CD1c-positive myeloid dendritic cell (primary cell): ENCODE results near the gene CHD6.

Experiments
- DNase-seq: peaks from one replicate; pipeline ENCODE4 v3.0.0-alpha.2; 2016; ENCODE audit errors: extremely low spot score

CHD6 gene

GRCh38 chr20:41425180-41425884 lies 192.8 kb downstream of the CHD6 start:
- DNase-seq: no peak

GRCh38 chr20:41424546-41424945 lies 193.6 kb downstream of the CHD6 start:
- no peak for DNase-seq

GRCh38 chr20:41424011-41424410 lies 194.2 kb downstream of the CHD6 start:
- no peak for DNase-seq

DNA sequence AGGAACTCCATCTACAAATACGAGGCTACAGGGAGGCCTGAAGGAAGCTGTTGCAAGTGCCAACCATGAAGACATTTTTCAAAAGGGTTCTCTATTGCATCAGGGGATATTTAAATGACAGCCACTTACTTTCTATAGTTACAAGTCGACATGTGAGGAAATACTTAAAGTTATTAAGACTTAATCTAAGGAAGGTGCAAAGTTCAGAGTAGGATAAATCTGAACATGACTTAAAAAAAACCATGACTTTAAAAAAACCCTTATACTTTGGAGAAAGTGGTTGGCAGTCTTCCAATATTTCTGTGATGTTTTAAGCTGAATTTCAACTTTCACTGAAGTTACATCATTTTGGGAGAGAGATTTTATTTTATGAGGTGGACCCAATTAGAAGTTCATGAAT lies 195.2 kb downstream of the CHD6 start:
- DNase-seq: no peak

DNA sequence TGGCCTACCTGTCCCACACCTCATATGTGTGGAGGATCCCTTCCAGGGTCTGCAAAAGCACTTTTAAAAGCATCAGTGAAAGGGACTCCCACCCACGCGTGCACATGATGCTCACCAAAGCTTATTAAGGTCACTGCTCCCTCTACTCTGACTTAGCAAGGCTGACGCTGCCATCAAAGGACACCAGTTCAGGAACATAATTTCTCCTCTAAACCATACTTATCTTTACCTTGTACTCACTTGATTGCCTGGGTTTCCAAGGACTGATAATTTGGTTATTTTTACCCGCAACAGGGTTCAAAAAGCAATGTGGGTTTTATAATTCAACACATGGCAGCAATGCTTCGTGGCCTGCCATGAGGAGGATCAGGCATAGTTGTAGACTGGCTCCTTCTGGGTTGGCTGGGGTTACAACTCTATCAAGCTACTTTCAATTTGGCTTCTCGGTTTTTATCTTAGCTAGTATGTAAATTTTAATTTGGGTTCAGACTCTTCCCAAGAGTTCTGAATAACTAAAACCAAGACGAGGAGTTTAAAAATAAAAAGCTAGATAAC lies 199.4 kb downstream of the CHD6 start:
- DNase-seq: no peak

DNA sequence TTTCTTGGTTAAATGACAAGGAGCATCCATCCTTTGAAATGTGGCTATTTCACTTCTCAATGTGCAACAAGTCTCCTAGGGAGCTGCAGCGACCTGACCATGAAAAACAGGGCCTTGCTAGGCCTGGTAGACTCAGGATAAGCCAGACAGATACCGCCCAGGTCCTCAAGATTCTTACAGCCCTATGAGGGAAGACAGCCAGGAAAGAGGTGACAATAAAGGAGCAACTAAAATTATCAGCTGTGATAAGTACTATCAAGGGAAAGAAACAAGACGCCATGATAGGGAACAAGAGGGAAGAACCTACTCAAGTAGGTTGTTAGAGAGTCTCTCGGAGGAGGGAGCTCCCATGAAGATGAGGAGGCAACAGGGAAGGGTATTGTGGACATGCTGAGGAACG lies 200.1 kb downstream of the CHD6 start:
- DNase-seq: no peak

- no peak for DNase-seq
These were observed 203.0 kb downstream of the CHD6 start for GRCh38 chr20:41415191-41415590.

DNA sequence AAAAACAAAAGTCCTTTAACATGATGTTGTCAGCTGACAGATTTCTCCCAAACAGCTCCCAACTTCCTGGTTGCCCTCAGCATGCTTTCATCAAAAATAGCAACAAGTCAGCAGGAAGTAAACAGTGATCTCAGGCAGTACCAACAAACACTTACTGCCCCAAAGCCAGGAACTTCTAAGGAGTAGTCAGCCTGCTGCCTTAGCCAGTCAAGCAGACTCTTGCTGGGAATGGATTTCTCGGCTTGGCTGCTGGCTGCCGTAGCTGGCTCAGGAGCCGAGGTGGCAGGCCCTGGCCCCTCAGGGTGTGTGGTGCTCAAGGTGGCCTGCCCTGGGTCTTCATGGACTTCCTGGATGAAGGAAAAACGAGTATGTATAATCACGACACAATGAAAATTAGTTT lies 205.0 kb downstream of the CHD6 start:
- no peak for DNase-seq

GRCh38 chr20:41412324-41413120 lies 205.7 kb downstream of the CHD6 start:
- DNase-seq: no peak

GRCh38 chr20:41411391-41411847 lies 206.8 kb downstream of the CHD6 start:
- no peak for DNase-seq

GRCh38 chr20:41408986-41409385 lies 209.2 kb downstream of the CHD6 start:
- DNase-seq: no peak

DNA sequence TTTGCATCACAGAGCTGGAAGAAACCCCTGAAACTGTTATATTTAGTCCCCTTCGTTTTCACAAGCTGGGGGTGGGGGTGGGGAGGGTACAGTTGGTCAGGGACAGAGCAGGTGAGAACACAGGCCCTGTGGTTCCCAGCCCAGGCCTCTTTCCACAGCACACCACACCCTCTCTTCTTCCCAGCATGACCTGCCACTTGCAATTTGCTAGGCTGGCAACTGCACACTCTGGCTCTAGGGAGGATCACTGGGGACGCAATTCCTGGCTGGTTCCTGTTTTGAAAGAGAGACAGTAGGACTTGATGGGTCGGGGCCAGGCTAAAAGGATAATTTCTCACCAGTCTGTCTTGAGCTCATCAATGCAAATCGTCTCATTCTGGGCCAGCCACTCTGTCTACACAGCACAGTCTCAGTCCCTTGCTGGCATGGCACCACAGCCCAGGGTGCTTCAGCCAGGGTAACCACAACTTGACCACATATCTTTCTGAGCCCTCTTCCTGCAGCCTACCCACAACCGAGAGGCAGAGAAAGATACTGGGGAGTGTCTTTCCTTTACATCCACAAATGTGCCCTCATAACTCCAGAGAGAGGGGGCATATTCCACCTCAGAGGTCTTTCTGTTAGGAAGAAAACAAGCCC lies 209.9 kb downstream of the CHD6 start:
- DNase-seq: no peak

- no peak for DNase-seq
These were observed 210.6 kb downstream of the CHD6 start for GRCh38 chr20:41407607-41408006.

DNA sequence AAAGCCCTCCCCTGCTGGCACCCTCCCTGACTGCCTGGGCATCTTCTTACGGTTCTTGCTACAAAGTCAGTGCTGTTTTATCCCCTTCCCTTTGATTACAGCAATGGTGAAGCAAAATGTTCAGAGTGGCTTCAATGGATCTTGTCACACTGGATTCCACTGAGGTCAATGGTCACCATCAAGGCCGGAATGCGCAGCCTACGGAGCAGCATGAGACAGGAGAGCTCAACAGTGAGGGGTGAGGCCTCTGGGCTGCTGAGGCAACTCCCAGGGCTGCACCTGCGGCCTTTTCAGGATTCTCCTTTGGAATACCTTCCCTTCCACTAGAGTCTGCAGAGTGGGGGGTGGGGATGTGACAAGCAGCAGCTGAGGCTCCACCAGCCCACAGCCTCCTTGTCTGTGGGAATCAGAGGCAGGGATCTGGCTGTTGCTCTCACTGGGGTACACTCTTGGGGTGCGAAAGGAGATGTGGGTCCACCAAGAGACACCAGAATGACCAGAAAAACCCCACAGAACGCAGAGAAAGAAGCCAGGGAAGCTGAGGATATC lies 211.2 kb downstream of the CHD6 start:
- DNase-seq: no peak

GRCh38 chr20:41406353-41406752 lies 211.8 kb downstream of the CHD6 start:
- no peak for DNase-seq

- no peak for DNase-seq
These were observed 212.7 kb downstream of the CHD6 start for GRCh38 chr20:41405436-41405835.

- no peak for DNase-seq
These were observed 214.6 kb downstream of the CHD6 start for GRCh38 chr20:41403604-41404003.

DNA sequence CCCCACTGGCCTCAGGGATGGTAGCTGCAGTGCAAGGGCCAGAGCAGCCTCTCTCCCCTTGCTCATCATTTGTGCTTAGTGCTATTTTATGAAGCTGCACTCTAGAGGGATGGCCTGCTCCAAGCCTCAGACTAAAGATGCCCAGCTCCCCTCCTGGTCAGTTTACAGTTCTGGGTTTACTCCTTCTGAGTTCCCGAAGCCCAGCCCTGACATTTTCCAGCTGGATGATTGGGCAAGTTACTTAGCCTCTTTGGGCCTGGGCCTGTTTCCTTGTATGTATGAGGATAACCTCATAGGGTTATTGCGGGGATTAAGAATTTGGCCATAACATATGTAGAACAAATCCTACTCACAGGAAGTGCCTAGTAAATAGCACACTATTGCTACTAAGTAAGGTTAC lies 219.8 kb downstream of the CHD6 start:
- DNase-seq: no peak

DNA sequence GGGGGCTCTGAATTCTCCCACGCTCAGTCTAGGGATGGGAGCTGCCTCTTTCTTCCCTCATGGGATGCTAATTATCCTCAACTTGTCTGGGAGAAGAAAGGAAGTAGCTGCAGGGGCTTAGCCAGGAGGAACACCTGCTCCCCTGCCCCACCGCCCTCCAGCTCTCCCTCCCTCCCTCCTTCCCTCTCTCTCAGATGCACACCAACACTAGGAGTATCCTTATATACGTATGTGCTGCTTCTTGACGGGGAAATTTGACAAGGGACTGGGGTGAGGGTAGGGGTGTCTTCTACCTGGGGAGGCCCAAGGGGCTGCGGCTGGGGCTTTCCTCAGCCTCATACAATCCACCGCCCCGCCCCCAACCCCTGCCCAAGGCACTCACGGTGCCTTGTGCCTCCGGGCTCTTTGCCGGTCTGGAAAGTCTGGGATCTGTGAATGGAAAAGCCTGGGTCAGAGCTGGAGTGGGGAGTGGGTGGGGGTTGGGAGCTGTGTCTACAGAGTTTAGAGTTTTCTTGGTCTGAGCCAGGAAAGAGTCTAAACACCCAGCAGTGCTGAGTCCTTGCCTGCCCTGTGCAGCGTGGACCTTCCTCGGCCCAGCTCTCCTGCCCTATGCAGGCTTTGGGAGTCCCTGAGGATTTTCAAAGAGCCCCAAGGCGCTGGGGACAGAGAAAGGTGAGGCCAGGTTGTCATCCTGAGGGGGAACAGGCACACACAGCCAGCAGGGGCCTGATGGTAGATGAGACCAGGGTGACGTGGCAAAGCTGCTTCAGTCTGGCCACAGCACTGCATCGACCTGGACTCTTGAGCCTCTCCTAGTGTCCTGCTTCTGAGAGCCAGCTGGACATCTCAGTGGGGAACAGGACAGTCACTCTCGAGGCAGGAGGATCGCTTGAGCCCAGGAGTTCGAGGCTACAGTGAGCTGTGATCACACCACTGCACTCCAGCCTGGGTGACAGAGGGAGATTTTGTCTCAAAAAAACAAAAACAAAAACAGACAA lies 222.2 kb downstream of the CHD6 start:
- DNase-seq: no peak

GRCh38 chr20:41394931-41395666 lies 223.1 kb downstream of the CHD6 start:
- DNase-seq: no peak
